WTC11 (cell line): ENCODE measurements around the gene DENND4A.

ENCODE experiments used
- CBFB ChIP-seq: sonication (generic); formaldehyde crosslinking; IDR thresholded peaks from 2 replicates; pipeline ENCODE4 v1.8.1; 2022; ENCODE audit warnings: mild to moderate bottlenecking, low read depth, missing genetic modification reagents
- E2F4 ChIP-seq: sonication (generic); formaldehyde crosslinking; IDR thresholded peaks from 2 replicates; pipeline ENCODE4 v1.8.1; 2022; ENCODE audit warnings: low read depth, mild to moderate bottlenecking, moderate library complexity, missing genetic modification reagents, borderline replicate concordance
- FOXP4 ChIP-seq: sonication (generic); formaldehyde crosslinking; IDR thresholded peaks from 2 replicates; pipeline ENCODE4 v1.8.0; 2022; ENCODE audit warnings: mild to moderate bottlenecking, missing genetic modification reagents
- MYBL2 ChIP-seq: sonication (generic); formaldehyde crosslinking; IDR thresholded peaks from 2 replicates; pipeline ENCODE4 v1.8.1; 2023; ENCODE audit warnings: mild to moderate bottlenecking, moderate library complexity, missing genetic modification reagents
- NFYB ChIP-seq: sonication (generic); formaldehyde crosslinking; conservative IDR thresholded peaks from 2 replicates; pipeline ENCODE4 v1.8.0; 2022; ENCODE audit warnings: low read depth, missing genetic modification reagents
- NR1H2 ChIP-seq: sonication (generic); formaldehyde crosslinking; IDR thresholded peaks from 2 replicates; pipeline ENCODE4 v1.9.0; 2021; ENCODE audit warnings: mild to moderate bottlenecking, moderate library complexity, missing genetic modification reagents
- TEAD4 ChIP-seq: sonication (generic); formaldehyde crosslinking; IDR thresholded peaks from 2 replicates; pipeline ENCODE4 v1.8.0; 2022; ENCODE audit warnings: mild to moderate bottlenecking, missing genetic modification reagents
- USF2 ChIP-seq: sonication (generic); formaldehyde crosslinking; IDR thresholded peaks from 2 replicates; pipeline ENCODE4 v1.8.1; 2023; ENCODE audit warnings: mild to moderate bottlenecking, missing genetic modification reagents, moderate library complexity
- ZBTB21 ChIP-seq: sonication (generic); formaldehyde crosslinking; IDR thresholded peaks from 2 replicates; pipeline ENCODE4 v1.8.1; 2023; ENCODE audit warnings: mild to moderate bottlenecking, missing genetic modification reagents, borderline replicate concordance
- TF ChIP-seq, protein P1 (sequence below): fragments of 200-600 bp; IDR thresholded peaks from 2 replicates; pipeline ENCODE4 v1.8.0; 2022; ENCODE audit warnings: antibody characterized with exemption
- TF ChIP-seq, protein P2 (sequence below): sonication (generic); formaldehyde crosslinking; IDR thresholded peaks from 2 replicates; pipeline ENCODE4 v1.8.1; 2022; ENCODE audit warnings: low read depth, missing genetic modification reagents, borderline replicate concordance

DNA sequence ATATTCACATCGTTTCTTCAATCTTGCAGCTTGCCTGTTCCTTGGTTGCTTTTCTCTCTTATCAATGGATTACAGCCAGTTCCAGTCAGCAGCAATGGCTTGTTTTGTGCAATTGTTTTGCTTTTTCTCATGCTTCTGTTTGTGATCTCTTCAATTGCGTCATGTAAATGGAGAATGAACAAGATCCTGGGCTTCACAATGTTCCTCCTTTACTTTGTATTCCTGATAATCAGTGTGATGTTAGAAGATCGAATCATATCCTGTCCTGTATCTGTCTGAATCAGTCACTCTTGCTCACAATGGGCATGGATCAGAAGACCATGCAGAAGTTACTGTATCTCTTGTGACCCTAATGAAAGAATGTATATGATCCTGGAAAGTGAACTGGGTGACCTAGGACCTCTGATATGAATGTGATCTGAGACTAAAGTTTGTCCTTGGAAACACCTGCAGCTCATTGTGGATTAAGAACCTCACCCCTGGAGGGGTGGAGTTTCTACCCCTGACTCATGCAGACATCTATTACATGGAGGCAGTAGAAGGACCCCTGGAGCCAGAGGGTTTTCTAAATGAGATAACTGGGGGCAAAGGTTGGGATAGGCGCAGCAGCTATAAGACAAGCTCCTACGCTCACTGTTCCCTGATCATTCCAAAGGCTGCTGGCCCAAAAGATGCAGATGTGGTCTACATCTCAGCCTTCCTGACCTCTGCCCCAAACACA lies 138.1 kb downstream of the DENND4A start:
- TF ChIP-seq, protein P1, sequence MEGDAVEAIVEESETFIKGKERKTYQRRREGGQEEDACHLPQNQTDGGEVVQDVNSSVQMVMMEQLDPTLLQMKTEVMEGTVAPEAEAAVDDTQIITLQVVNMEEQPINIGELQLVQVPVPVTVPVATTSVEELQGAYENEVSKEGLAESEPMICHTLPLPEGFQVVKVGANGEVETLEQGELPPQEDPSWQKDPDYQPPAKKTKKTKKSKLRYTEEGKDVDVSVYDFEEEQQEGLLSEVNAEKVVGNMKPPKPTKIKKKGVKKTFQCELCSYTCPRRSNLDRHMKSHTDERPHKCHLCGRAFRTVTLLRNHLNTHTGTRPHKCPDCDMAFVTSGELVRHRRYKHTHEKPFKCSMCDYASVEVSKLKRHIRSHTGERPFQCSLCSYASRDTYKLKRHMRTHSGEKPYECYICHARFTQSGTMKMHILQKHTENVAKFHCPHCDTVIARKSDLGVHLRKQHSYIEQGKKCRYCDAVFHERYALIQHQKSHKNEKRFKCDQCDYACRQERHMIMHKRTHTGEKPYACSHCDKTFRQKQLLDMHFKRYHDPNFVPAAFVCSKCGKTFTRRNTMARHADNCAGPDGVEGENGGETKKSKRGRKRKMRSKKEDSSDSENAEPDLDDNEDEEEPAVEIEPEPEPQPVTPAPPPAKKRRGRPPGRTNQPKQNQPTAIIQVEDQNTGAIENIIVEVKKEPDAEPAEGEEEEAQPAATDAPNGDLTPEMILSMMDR = no peak
- TF ChIP-seq ZBTB21 (CRISPR knock-in tag) = no peak
- TF ChIP-seq CBFB (CRISPR knock-in tag) = no peak
- TF ChIP-seq TEAD4 (CRISPR knock-in tag) = no peak
- no peak for TF ChIP-seq MYBL2 (CRISPR knock-in tag)
- TF ChIP-seq E2F4 = no peak
- no peak for TF ChIP-seq FOXP4 (CRISPR knock-in tag)
- TF ChIP-seq, protein P2, sequence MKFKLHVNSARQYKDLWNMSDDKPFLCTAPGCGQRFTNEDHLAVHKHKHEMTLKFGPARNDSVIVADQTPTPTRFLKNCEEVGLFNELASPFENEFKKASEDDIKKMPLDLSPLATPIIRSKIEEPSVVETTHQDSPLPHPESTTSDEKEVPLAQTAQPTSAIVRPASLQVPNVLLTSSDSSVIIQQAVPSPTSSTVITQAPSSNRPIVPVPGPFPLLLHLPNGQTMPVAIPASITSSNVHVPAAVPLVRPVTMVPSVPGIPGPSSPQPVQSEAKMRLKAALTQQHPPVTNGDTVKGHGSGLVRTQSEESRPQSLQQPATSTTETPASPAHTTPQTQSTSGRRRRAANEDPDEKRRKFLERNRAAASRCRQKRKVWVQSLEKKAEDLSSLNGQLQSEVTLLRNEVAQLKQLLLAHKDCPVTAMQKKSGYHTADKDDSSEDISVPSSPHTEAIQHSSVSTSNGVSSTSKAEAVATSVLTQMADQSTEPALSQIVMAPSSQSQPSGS = no peak
- TF ChIP-seq NR1H2 (CRISPR knock-in tag) = no peak
- no peak for TF ChIP-seq USF2 (CRISPR knock-in tag)
- no peak for TF ChIP-seq NFYB
